ENCODE measurements around the gene RANBP17.
A peak's percentile ranks its signal among the peaks of the same experiment; 100 is the strongest.

The RANBP17 gene

DNA sequence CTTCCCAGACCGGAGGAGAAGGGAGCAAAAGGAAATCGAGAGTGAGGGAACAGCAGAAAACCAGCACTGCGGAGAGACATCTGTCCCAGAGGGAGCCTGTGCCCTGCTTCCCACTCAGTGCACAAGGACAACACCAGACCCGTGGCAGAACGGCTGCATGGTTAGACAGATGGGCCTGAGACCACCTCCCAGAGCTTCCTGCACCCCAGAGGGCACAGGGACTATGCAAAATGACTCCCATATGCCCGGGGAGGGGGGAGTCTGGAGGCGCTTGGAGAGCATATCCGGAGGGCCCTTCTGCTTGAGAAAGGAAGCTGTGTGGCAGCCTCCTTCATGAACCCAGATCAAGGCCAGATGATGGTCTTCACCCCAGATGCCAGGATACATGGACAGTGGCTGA lies 473.8 kb downstream of the RANBP17 start:
- no peak overlapping the region for H3K4me3 ChIP-seq (replicated peaks in 1 of 2; ENCODE audit: low read depth in 2 of 2, low read length in 2 of 2)
- no peak for DNase-seq (ENCODE audit: low read depth in 2 of 2)
- TF ChIP-seq, protein P1, sequence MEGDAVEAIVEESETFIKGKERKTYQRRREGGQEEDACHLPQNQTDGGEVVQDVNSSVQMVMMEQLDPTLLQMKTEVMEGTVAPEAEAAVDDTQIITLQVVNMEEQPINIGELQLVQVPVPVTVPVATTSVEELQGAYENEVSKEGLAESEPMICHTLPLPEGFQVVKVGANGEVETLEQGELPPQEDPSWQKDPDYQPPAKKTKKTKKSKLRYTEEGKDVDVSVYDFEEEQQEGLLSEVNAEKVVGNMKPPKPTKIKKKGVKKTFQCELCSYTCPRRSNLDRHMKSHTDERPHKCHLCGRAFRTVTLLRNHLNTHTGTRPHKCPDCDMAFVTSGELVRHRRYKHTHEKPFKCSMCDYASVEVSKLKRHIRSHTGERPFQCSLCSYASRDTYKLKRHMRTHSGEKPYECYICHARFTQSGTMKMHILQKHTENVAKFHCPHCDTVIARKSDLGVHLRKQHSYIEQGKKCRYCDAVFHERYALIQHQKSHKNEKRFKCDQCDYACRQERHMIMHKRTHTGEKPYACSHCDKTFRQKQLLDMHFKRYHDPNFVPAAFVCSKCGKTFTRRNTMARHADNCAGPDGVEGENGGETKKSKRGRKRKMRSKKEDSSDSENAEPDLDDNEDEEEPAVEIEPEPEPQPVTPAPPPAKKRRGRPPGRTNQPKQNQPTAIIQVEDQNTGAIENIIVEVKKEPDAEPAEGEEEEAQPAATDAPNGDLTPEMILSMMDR (IDR thresholded peaks at IDR 0.05; ENCODE audit: low read depth, low read length): no peak

DNA sequence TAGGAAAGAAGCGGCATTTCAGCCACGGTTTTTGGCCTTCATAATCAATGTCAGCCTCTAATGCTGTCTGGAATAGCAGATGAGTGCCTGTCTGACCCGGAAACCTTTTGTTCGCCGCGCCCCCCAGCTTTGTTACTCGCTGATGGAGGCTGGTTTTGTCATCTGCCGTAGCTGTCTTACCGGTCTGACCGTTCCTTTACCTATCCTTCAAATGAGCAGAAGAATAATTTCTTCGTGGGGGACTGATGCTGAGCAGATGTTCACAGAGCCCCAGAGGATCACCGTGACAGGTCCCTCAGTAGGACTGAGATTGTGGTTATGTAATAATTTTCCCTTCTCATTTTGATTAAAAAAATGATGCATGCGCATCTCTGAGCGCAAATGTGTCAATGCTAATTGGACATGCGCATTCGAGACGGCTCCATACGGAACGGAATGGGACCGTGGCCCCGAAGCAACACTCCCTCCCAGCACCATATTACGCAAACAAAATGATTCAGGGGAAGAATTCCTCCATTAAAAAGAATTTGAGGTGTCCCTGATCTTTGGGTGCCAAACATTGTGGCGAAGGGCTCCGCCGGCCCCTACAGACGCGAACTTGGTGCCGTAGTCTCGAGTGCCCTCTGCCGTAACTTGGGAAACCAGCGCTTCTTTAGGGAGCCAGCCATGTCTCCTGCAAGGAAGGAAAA lies 474.8 kb downstream of the RANBP17 start:
- peak; percentile 76 for DNase-seq (ENCODE audit: low read depth in 2 of 2)
- H3K4me3 ChIP-seq (replicated peaks in 1 of 2; ENCODE audit: low read depth in 2 of 2, low read length in 2 of 2): peak overlapping the region; percentile 48 to 63
- TF ChIP-seq, protein P1 (IDR thresholded peaks at IDR 0.05; ENCODE audit: low read depth, low read length): peak; percentile 82

DNA sequence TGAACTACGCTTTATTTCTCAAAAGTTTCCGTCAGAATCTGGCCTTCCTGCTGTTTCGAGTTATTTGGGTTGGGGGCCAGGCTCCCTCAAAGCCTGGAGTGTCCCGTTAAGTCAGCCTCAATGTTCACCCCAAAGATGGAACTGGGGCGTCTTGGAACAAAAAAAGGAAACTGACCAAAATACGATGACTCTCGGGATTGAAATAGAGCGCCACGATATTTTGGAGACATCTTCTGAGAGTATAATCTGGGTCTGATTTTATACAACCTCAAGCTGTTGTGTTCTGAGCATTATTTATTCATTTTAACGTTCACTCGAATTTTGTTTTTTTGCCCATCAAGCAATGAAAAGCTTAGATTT lies 475.4 kb downstream of the RANBP17 start:
- H3K4me3 ChIP-seq (replicated peaks in 1 of 2; ENCODE audit: low read depth in 2 of 2, low read length in 2 of 2): peak overlapping the region; percentile 48 to 63
- TF ChIP-seq, protein P1 (IDR thresholded peaks at IDR 0.05; ENCODE audit: low read depth, low read length): no peak
- no peak for DNase-seq (ENCODE audit: low read depth in 2 of 2)

DNA sequence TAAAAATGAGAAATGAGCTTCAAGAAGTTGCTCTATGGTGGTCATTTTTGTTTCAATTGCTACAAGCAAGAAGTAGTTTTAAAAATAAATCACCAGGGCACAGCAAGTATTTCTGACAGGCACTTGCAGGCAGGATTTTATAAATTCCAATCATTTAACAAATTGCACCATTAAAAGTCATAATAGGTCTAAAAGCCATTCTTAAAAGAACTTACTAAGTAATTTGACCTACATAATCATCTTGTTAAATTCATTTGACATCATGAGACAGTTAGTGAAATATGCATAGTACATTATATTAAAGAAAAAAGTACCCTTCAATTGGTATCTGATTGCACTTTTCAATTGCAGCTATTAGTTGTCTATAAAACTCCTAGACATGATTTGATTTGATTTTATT lies 478.2 kb downstream of the RANBP17 start:
- no peak for DNase-seq (ENCODE audit: low read depth in 2 of 2)
- no peak overlapping the region for H3K4me3 ChIP-seq (replicated peaks in 1 of 2; ENCODE audit: low read depth in 2 of 2, low read length in 2 of 2)
- TF ChIP-seq, protein P1 (IDR thresholded peaks at IDR 0.05; ENCODE audit: low read depth, low read length): no peak

DNA sequence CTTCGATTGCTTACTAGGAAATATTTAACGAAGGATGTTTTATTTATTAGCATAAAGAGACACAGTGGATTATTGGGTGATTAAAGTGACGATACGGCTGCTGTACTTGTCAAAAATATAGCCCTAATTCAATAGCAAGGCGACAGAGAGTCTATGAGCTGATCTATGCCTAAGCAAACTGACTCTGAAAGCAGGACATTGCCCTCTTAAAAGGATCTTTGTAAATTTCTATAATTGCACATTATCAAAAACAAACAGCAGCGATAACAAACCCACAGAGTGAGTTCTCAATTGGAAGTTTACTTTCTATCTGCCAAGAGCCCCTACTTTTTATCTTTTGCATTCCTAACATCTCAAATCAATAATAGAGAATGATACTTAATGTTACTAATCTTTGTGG lies 478.7 kb downstream of the RANBP17 start:
- no peak overlapping the region for H3K4me3 ChIP-seq (replicated peaks in 1 of 2; ENCODE audit: low read depth in 2 of 2, low read length in 2 of 2)
- no peak for DNase-seq (ENCODE audit: low read depth in 2 of 2)
- TF ChIP-seq, protein P1 (IDR thresholded peaks at IDR 0.05; ENCODE audit: low read depth, low read length): no peak

DNA sequence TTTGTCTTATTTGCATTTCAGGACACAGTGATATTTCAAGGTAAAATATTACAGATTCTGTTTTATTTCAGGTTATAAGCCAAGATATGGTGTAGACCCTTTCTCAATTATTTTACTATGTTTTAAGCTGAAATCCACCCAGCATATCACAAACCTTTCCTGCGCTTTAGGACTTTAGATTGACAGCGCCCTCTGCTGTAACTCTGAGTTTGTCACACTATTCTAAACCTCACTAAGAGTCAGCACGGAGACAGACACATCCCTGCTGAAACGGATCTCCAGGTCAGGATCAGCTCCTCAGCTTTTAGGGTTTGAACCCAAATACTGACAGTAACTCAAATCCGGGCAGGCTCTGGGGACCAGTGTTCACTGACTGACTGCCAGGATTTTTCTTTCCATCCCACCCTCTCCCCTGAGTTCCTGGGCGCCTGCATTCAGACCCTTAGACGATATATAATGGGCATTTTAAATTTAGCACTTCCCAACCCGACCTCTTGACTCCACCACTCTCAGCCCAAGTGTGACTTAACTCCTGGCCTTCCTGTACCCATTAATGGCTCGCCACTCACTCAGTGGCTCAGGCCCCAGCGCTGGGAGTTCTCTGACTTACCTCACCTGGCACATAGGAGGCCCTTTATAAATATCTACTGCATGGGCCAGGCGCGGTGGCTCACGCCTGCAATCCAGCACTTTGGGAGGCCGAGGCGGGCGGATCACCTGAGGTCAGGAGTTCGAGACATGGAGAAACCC lies 480.7 kb downstream of the RANBP17 start:
- DNase-seq (ENCODE audit: low read depth in 2 of 2): peak; percentile 77 to 79
- TF ChIP-seq, protein P1 (IDR thresholded peaks at IDR 0.05; ENCODE audit: low read depth, low read length): peak; percentile 66
- H3K4me3 ChIP-seq (replicated peaks in 1 of 2; ENCODE audit: low read depth in 2 of 2, low read length in 2 of 2): no peak overlapping the region

All from cardiac fibroblast (primary cell).